Activated CD4-positive, alpha-beta T cell treated with anti-CD3 and anti-CD28 coated beads for 36 hours (primary cell): Measurements from ENCODE around the gene ING5. TPM values are rescaled to one million over a fixed set of nuclear protein-coding genes. Genes with fewer than 3 reads are reported as not detected.
"Not testable (repeated sequence)": the region's sequence is repeated elsewhere in the genome, so short reads cannot be mapped to it uniquely, and the experiment has no call there.

Source experiments
- ATAC-seq: fragments of 200-7000 bp; cut with Tn5 transposase; one replicate; pipeline ENCODE4 v1.10.0; 2021; ENCODE audit warnings: mild to moderate bottlenecking, moderate library complexity
- CTCF ChIA-PET: fragments of 350-600 bp; sonication (Branson Sonifier 250); formaldehyde crosslinking; loops from one replicate; lab custom pipeline; 2021; ENCODE audit warnings: antibody characterized with exemption; lab: Charles Lee
- POLR2A ChIA-PET: fragments of 350-600 bp; sonication (Branson Sonifier 250); formaldehyde crosslinking; loops from one replicate; lab custom pipeline; 2021; ENCODE audit warnings: antibody characterized with exemption, inconsistent platforms; lab: Charles Lee
- DNase-seq: peaks from one replicate; pipeline ENCODE4 v3.0.0-alpha.2; 2020
- H3K27ac Mint-ChIP-seq: one replicate; pipeline ENCODE4 v1.8.0; 2021; ENCODE audit warnings: mixed read lengths
- H3K27me3 Mint-ChIP-seq: one replicate; pipeline ENCODE4 v1.8.0; 2021; ENCODE audit warnings: mixed read lengths
- H3K36me3 Mint-ChIP-seq: one replicate; pipeline ENCODE4 v1.8.0; 2021; ENCODE audit warnings: low read depth, mixed read lengths
- H3K4me1 Mint-ChIP-seq: one replicate; pipeline ENCODE4 v1.8.0; 2021; ENCODE audit warnings: mixed read lengths
- H3K4me3 Mint-ChIP-seq: one replicate; pipeline ENCODE4 v1.8.0; 2021; ENCODE audit warnings: mild to moderate bottlenecking, moderate library complexity, mixed read lengths
- H3K9me3 Mint-ChIP-seq: one replicate; pipeline ENCODE4 v1.8.0; 2021; ENCODE audit warnings: low read depth, mixed read lengths
- intact Hi-C, 2 experiments: fragments of 100-400 bp; cut with DNase I in 1 of 2; cut with micrococcal nuclease in 1 of 2; formaldehyde crosslinking; loops; one replicate each; pipeline versions ENCODE4 v1.14.2 to v1.15.1; 2022 to 2024; cut with DNase I, micrococcal nuclease
- total RNA-seq, 2 experiments: library from RNA; stranded (reverse); gene quantifications; one replicate each; pipeline ENCODE4 v1.2.3, GENCODE V29; 2021

ING5 gene
- total RNA-seq, 2 experiments from 2014 or later, result 38.4 to 39.7 TPM

- Mint-ChIP-seq H3K27ac (peak overlapping the region; percentile 92), H3K9me3 (no peaks in the 10 kb centered on the region), H3K27me3 (no peaks in the 10 kb centered on the region), H3K36me3 (peaks cover 7% of the 10 kb centered on the region), H3K4me3 (peak overlapping the region; percentile 36), H3K4me1 (peaks cover 44% of the 10 kb centered on the region)
- intact Hi-C loops, result loop anchor here in 1 of 2 experiments (1.0 to 10.0 kb wide), 5 partner anchors 28 to 1166 kb away; partner anchors contain the start of genes DUSP28, ING5 and RNPEPL1
- ChIA-PET CTCF (interaction anchor here (0.5 to 4.3 kb wide), 6 partner anchors 18 to 1194 kb away, joined by 3 to 18 read pairs (median 4); partner anchors contain the start of gene DTYMK), POLR2A (interaction anchor here (0.7 to 1.2 kb wide), 2 partner anchors 28 to 78 kb away, joined by 3 to 4 read pairs; no protein-coding TSS in a partner anchor)
- DNase-seq (peak; percentile 69), ATAC-seq (peak; percentile 28)
Observed at GRCh38 chr2:241730671-241731293, 28.9 kb downstream of the ING5 start.

GRCh38 chr2:241732513-241733186, 30.8 kb downstream of the ING5 start:
- peak overlapping the region; percentile 24 for H3K4me3 Mint-ChIP-seq
- POLR2A ChIA-PET, result not testable (repeated sequence)

GRCh38 chr2:241733391-241734207, 31.8 kb downstream of the ING5 start:
- peaks cover 50% of the 10 kb centered on the region for H3K4me1 Mint-ChIP-seq
- ChIA-PET POLR2A (interaction anchor here (0.9 to 2.0 kb wide), 2 partner anchors 30 to 32 kb away, joined by 3 to 19 read pairs; partner anchors contain the start of gene ING5), CTCF (interaction anchor here (0.6 to 4.3 kb wide), 14 partner anchors 9 to 152 kb away, joined by 3 to 18 read pairs (median 4); partner anchors contain the start of genes DTYMK and ING5)
- H3K4me3 Mint-ChIP-seq, result peak overlapping the region; percentile 79
- no peaks in the 10 kb centered on the region for H3K9me3 Mint-ChIP-seq
- H3K27me3 Mint-ChIP-seq, result no peaks in the 10 kb centered on the region
- peak overlapping the region; percentile 19 for H3K27ac Mint-ChIP-seq
- H3K36me3 Mint-ChIP-seq, result peaks cover 9% of the 10 kb centered on the region
- intact Hi-C loops, result loop anchor here (1.0 to 10.0 kb wide), 16 partner anchors 31 to 1169 kb away; partner anchors contain the start of genes ING5 (in 2 of the 2), ATG4B (in 1 of the 2), DTYMK (in 1 of the 2) and DUSP28 (in 1 of the 2)
- ATAC-seq, result no peak
- DNase-seq, result no peak

More at GRCh38 chr2:241732513-241733186, 30.8 kb downstream of the ING5 start:
- CTCF ChIA-PET, result interaction anchor here (0.8 to 4.3 kb wide), 5 partner anchors 8 to 374 kb away, joined by 3 to 18 read pairs (median 6); partner anchors contain the start of gene DTYMK
- not testable (repeated sequence) for H3K36me3 Mint-ChIP-seq, H3K27me3 Mint-ChIP-seq, ATAC-seq, H3K27ac Mint-ChIP-seq, H3K9me3 Mint-ChIP-seq
- peaks cover 48% of the 10 kb centered on the region for H3K4me1 Mint-ChIP-seq
- intact Hi-C loops, result loop anchor here in 1 of 2 experiments (5.0 to 10.0 kb wide), 2 partner anchors 880 to 1168 kb away; partner anchors contain the start of genes DUSP28 and RNPEPL1
- peak; percentile 86 for DNase-seq

- POLR2A ChIA-PET, result interaction anchor here (0.9 to 2.0 kb wide), 2 partner anchors 31 to 32 kb away, joined by 3 to 19 read pairs; partner anchors contain the start of gene ING5
- H3K4me3 Mint-ChIP-seq, result peak overlapping the region; percentile 79
- H3K4me1 Mint-ChIP-seq, result peaks cover 54% of the 10 kb centered on the region
- CTCF ChIA-PET, result interaction anchor here (0.6 to 4.3 kb wide), 12 partner anchors 9 to 152 kb away, joined by 3 to 18 read pairs (median 4); partner anchors contain the start of genes DTYMK and ING5
- H3K36me3 Mint-ChIP-seq, result peaks cover 9% of the 10 kb centered on the region
- DNase-seq, result no peak
- H3K9me3 Mint-ChIP-seq, result no peaks in the 10 kb centered on the region
- ATAC-seq, result peak; percentile 5
- H3K27ac Mint-ChIP-seq, result no peak overlapping the region
- no peaks in the 10 kb centered on the region for H3K27me3 Mint-ChIP-seq
- intact Hi-C loops, result loop anchor here (1.0 to 10.0 kb wide), 16 partner anchors 32 to 1169 kb away; partner anchors contain the start of genes ING5 (in 2 of the 2), ATG4B (in 1 of the 2), DTYMK (in 1 of the 2) and DUSP28 (in 1 of the 2)
Observed at GRCh38 chr2:241734208-241734466, 32.3 kb downstream of the ING5 start.

GRCh38 chr2:241734467-241735208, 32.8 kb downstream of the ING5 start, which contains the start of gene D2HGDH:
Gene D2HGDH, plus strand, starts transcription at chr2:241734630. Its CDS starts 595 bp downstream, at chr2:241735225.
- POLR2A ChIA-PET, result interaction anchor here (0.9 to 2.0 kb wide), 2 partner anchors 31 to 33 kb away, joined by 3 to 19 read pairs; partner anchors contain the start of gene ING5
- H3K4me3 Mint-ChIP-seq, result peak within 1 kb of the TSS; percentile 79
- peaks cover 57% of the 10 kb centered on the region for H3K4me1 Mint-ChIP-seq
- H3K9me3 Mint-ChIP-seq, result no peaks in the 10 kb centered on the region
- DNase-seq (peak; percentile 98), ATAC-seq (peak; percentile 92)
- intact Hi-C loops, result loop anchor here (1.0 to 10.0 kb wide), 17 partner anchors 32 to 1170 kb away; partner anchors contain the start of genes DTYMK (in 2 of the 2), ING5 (in 2 of the 2), ATG4B (in 1 of the 2) and DUSP28 (in 1 of the 2)
- peaks cover 9% of the 10 kb centered on the region for H3K36me3 Mint-ChIP-seq
- no peaks in the 10 kb centered on the region for H3K27me3 Mint-ChIP-seq
- CTCF ChIA-PET, result interaction anchor here (0.6 to 2.2 kb wide), 9 partner anchors 32 to 151 kb away, joined by 3 to 15 read pairs (median 4); partner anchors contain the start of gene ING5
- peak within 1 kb of the TSS; percentile 70 for H3K27ac Mint-ChIP-seq

GRCh38 chr2:241736111-241736510, 34.3 kb downstream of the ING5 start:
- intact Hi-C loops, result loop anchor here (5.0 to 10.0 kb wide), 2 partner anchors 126 to 1171 kb away; partner anchors contain the start of genes DUSP28 (in 1 of the 2) and RNPEPL1 (in 1 of the 2)
- no peak overlapping the region for H3K27ac Mint-ChIP-seq
- ATAC-seq, result no peak

GRCh38 chr2:241738040-241738686, 36.3 kb downstream of the ING5 start:
- no peaks in the 10 kb centered on the region for H3K9me3 Mint-ChIP-seq
- peaks cover 44% of the 10 kb centered on the region for H3K4me1 Mint-ChIP-seq
- DNase-seq (no peak), ATAC-seq (no peak)
- POLR2A ChIA-PET, result no interaction called here
- peaks cover 7% of the 10 kb centered on the region for H3K36me3 Mint-ChIP-seq
- H3K27ac Mint-ChIP-seq, result no peak overlapping the region
- CTCF ChIA-PET, result no interaction called here
- H3K4me3 Mint-ChIP-seq, result no peak overlapping the region
- H3K27me3 Mint-ChIP-seq, result no peaks in the 10 kb centered on the region
- intact Hi-C loops, result loop anchor here (5.0 to 10.0 kb wide), 2 partner anchors 124 to 1173 kb away; partner anchors contain the start of genes DUSP28 (in 1 of the 2) and RNPEPL1 (in 1 of the 2)

More at GRCh38 chr2:241736111-241736510, 34.3 kb downstream of the ING5 start:
- CTCF ChIA-PET, result interaction anchor here (1.5 kb wide), 1 partner anchor 142 kb away, joined by 3 read pairs; no protein-coding TSS in a partner anchor
- Mint-ChIP-seq H3K4me1 (peaks cover 55% of the 10 kb centered on the region), H3K9me3 (no peaks in the 10 kb centered on the region), H3K36me3 (peaks cover 8% of the 10 kb centered on the region), H3K4me3 (peak overlapping the region; percentile 79), H3K27me3 (no peaks in the 10 kb centered on the region)
- DNase-seq, result no peak
- POLR2A ChIA-PET, result interaction anchor here (1.4 kb wide), 1 partner anchor 35 kb away, joined by 3 read pairs; the partner anchor contains the start of gene ING5

GRCh38 chr2:241739177-241739576, 37.3 kb downstream of the ING5 start:
- H3K27ac Mint-ChIP-seq, result no peak overlapping the region

GRCh38 chr2:241739651-241740050, 37.8 kb downstream of the ING5 start:
- peaks cover 10% of the 10 kb centered on the region for H3K36me3 Mint-ChIP-seq
- peak overlapping the region; percentile 61 for H3K27ac Mint-ChIP-seq
- intact Hi-C loops, result loop anchor here (5.0 to 10.0 kb wide), 2 partner anchors 123 to 1175 kb away; partner anchors contain the start of genes DUSP28 (in 1 of the 2) and RNPEPL1 (in 1 of the 2)

More at GRCh38 chr2:241739177-241739576, 37.3 kb downstream of the ING5 start:
- Mint-ChIP-seq H3K4me3 (no peak overlapping the region), H3K9me3 (no peaks in the 10 kb centered on the region), H3K36me3 (peaks cover 10% of the 10 kb centered on the region), H3K4me1 (peaks cover 42% of the 10 kb centered on the region), H3K27me3 (no peaks in the 10 kb centered on the region)
- ChIA-PET CTCF (interaction anchor here (0.6 to 1.4 kb wide), 2 partner anchors 80 to 140 kb away, joined by 3 to 8 read pairs; no protein-coding TSS in a partner anchor), POLR2A (interaction anchor here (1.5 kb wide), 1 partner anchor 24 kb away, joined by 3 read pairs; no protein-coding TSS in a partner anchor)
- intact Hi-C loops, result loop anchor here (5.0 to 10.0 kb wide), 2 partner anchors 123 to 1174 kb away; partner anchors contain the start of genes DUSP28 (in 1 of the 2) and RNPEPL1 (in 1 of the 2)
- DNase-seq (no peak), ATAC-seq (no peak)

More at GRCh38 chr2:241739651-241740050, 37.8 kb downstream of the ING5 start:
- ATAC-seq (peak; percentile 61), DNase-seq (peak; percentile 83)
- ChIA-PET CTCF (interaction anchor here (0.6 to 1.4 kb wide), 3 partner anchors 81 to 139 kb away, joined by 3 to 8 read pairs (median 5); no protein-coding TSS in a partner anchor), POLR2A (interaction anchor here (1.5 kb wide), 1 partner anchor 23 kb away, joined by 3 read pairs; no protein-coding TSS in a partner anchor)
- H3K9me3 Mint-ChIP-seq, result no peaks in the 10 kb centered on the region
- H3K4me3 Mint-ChIP-seq, result peak overlapping the region; percentile 47
- no peaks in the 10 kb centered on the region for H3K27me3 Mint-ChIP-seq
- H3K4me1 Mint-ChIP-seq, result peaks cover 42% of the 10 kb centered on the region
